ENCODE measurements around the gene KRT33B.
"Not testable (repeated sequence)": the region's sequence is repeated elsewhere in the genome, so short reads cannot be mapped to it uniquely, and the experiment has no call there.

DNA sequence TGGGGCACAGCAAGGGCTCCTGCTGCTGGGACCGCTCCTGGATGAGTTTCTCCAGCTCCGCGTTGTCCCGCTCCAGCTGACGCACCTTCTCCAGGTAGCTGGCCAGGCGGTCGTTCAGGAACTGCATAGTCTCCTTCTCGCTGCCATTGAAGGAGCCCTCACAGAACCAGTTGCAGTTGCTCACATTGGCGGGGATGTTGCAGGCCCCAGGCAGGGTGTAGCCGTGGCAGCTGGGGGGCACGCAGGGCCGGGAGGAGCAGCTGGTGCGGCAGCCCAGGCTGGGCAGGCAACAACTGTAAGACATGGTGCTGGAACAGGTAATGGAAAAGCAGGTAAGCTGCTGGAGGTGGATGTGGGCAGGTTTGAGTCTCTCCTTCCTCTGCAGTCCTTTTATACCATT, 12.3 kb upstream of the KRT33B start, which contains the start of gene KRT34:
- not testable (repeated sequence) for TF ChIP-seq POLR2A (IDR thresholded peaks at IDR 0.05; ENCODE audit: low read depth, low read length); POLR2AphosphoS5 (IDR thresholded peaks at IDR 0.05; ENCODE audit: low read length)
- TF ChIP-seq, protein P1, sequence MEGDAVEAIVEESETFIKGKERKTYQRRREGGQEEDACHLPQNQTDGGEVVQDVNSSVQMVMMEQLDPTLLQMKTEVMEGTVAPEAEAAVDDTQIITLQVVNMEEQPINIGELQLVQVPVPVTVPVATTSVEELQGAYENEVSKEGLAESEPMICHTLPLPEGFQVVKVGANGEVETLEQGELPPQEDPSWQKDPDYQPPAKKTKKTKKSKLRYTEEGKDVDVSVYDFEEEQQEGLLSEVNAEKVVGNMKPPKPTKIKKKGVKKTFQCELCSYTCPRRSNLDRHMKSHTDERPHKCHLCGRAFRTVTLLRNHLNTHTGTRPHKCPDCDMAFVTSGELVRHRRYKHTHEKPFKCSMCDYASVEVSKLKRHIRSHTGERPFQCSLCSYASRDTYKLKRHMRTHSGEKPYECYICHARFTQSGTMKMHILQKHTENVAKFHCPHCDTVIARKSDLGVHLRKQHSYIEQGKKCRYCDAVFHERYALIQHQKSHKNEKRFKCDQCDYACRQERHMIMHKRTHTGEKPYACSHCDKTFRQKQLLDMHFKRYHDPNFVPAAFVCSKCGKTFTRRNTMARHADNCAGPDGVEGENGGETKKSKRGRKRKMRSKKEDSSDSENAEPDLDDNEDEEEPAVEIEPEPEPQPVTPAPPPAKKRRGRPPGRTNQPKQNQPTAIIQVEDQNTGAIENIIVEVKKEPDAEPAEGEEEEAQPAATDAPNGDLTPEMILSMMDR (IDR thresholded peaks at IDR 0.05 in 2 of 3, conservative IDR thresholded peaks at IDR 0.05 in 1 of 3; ENCODE audit: control insufficient read depth in 2 of 3, extremely low read depth in 1 of 3, insufficient read depth in 1 of 3, low read depth in 3 of 3, low read length in 3 of 3), result not testable (repeated sequence)

Data from GM12878 (cell line).